ES-I3 (cell line): ENCODE measurements around the gene WDR7.

Experiments
- H3K36me3 ChIP-seq: 2 replicates; pipeline ENCODE4 v1.6.1; 2013; ENCODE audit warnings: mild to moderate bottlenecking, low read length, control low read depth, moderate library complexity; ENCODE audit not compliant: insufficient read depth
- H3K4me1 ChIP-seq: 2 replicates; pipeline ENCODE4 v1.6.1; 2013; ENCODE audit warnings: mild to moderate bottlenecking, control low read depth, low read length; ENCODE audit not compliant: insufficient read depth
- H3K9ac ChIP-seq: 2 replicates; pipeline ENCODE4 v1.6.1; 2013; ENCODE audit warnings: low read depth, mild to moderate bottlenecking, low read length, moderate library complexity
- H3K9me3 ChIP-seq: 2 replicates; pipeline ENCODE4 v1.6.1; 2013; ENCODE audit warnings: mild to moderate bottlenecking, low read length, moderate library complexity; ENCODE audit not compliant: control insufficient read depth, insufficient read depth

WDR7 gene

DNA sequence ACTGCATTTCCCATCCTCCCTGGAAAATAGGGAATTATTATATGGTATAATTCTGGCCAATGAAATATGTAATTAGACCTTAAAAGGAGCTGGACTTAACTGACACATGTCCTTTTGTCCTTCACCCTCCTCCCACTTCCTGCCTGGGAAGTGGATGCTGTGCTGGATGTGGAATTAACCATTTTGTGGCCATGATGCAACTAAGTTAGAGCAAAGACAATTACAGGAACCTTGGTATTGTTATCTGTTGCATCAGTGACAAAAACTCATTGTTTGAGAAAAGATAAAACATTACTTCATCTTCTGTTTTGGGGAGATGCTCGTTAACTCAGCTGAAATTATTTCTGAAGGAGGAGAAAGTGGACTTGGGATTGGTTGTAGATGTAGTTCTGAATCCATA is 268.0 kb downstream of the WDR7 start:
- H3K9ac ChIP-seq, result no peak overlapping the region

GRCh38 chr18:56921896-56922480 is 270.8 kb downstream of the WDR7 start:
- H3K9me3 ChIP-seq, result no peaks in the 10 kb centered on the region
- H3K36me3 ChIP-seq, result no peaks in the 10 kb centered on the region
- peaks cover 26% of the 10 kb centered on the region for H3K4me1 ChIP-seq
- H3K9ac ChIP-seq, result no peak overlapping the region

More for the DNA sequence above, 268.0 kb downstream of the WDR7 start:
- peaks cover 26% of the 10 kb centered on the region for H3K4me1 ChIP-seq
- no peaks in the 10 kb centered on the region for H3K9me3 ChIP-seq
- no peaks in the 10 kb centered on the region for H3K36me3 ChIP-seq

DNA sequence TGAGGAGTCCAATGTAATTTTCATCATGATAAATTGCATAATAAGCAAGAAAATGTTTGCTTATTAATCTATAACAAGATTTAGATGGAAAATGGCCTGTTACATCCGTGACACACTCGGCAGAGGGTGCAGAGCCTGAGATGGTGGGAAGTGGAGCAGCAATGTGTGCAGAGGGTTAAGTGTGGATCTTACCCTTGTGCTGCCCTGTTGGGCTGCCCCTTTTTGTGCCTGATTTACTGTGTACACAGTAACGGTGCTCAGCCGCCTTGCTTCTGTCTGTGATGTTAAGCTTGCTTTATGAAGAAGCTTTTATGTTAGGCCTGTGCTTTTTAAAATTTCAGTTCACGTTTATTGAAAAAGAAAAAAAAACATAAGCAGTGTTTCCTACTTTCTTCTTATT is 275.6 kb downstream of the WDR7 start:
- peaks cover 10% of the 10 kb centered on the region; the same call in 1 of the 2 replicates for H3K4me1 ChIP-seq
- H3K9ac ChIP-seq, result no peak overlapping the region

DNA sequence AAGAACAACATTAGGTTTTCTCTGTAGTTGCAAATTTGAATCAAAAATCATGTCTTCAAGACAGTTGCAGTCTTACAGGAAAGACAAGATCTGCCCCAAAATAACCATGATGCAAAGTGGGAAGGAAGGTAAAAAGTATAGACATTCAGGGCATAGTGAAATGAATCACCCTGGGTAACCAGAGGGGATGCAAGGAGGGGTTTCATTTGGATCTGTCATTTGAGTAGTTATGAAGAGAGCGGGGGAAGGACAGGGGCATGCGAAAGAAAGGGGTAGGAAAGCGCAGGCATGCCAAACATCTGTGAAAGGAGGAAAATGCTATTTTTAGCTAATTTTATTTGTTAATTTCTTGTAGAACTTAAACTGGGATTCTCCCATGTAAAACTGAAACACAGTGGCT is 276.6 kb downstream of the WDR7 start:
- Histone ChIP-seq H3K9me3 (no peaks in the 10 kb centered on the region), H3K9ac (no peak overlapping the region), H3K4me1 (peaks cover 5% of the 10 kb centered on the region; the same call in 1 of the 2 replicates), H3K36me3 (no peaks in the 10 kb centered on the region)

More for the DNA sequence above, 275.6 kb downstream of the WDR7 start:
- H3K9me3 ChIP-seq, result no peaks in the 10 kb centered on the region
- no peaks in the 10 kb centered on the region for H3K36me3 ChIP-seq

- no peaks in the 10 kb centered on the region for H3K9me3 ChIP-seq
- H3K36me3 ChIP-seq, result no peaks in the 10 kb centered on the region
- no peak overlapping the region for H3K9ac ChIP-seq
- H3K4me1 ChIP-seq, result no peaks in the 10 kb centered on the region
Observed at GRCh38 chr18:56929886-56930285, 278.7 kb downstream of the WDR7 start.

DNA sequence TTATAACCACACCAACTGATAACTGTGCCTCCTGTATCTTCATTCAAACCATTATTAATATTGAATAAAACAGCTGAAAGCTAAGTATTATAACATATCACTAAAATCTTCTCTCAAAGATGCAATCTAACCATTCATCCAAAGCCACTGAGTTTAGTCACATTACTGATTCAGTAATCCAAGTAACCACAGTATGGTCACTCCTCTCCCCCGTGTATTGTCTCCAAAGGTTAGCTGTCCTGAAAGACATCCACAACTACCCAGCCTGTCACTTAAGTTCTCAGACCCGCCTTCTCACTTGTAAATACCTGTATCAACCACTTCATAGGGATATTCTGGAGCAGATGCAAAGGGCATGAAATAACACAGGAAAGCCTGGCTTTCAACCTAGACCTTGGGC is 282.3 kb downstream of the WDR7 start:
- Histone ChIP-seq H3K4me1 (no peaks in the 10 kb centered on the region), H3K36me3 (no peaks in the 10 kb centered on the region), H3K9ac (no peak overlapping the region), H3K9me3 (no peaks in the 10 kb centered on the region)

- H3K9me3 ChIP-seq, result no peaks in the 10 kb centered on the region
- no peak overlapping the region for H3K9ac ChIP-seq
- no peaks in the 10 kb centered on the region for H3K36me3 ChIP-seq
- H3K4me1 ChIP-seq, result no peaks in the 10 kb centered on the region
Observed at GRCh38 chr18:56934131-56934530, 283.0 kb downstream of the WDR7 start.

DNA sequence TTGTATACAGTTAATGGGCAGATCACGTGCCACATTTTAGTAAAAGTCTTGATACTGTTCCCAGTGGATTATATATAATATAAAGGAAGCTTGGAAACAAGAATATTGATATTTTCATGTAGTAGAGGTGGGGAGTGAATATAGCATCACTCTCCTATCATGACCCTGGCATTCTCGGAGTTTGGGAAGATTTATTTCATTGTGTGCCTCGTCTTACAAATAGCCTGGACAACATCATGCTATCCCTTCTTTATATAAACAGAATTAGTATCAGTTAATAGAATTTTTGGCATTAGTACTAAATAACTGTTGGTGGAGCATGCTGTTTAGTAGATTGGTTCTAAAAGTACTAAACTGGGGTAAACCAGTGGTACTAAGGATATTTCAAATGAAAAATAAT is 283.7 kb downstream of the WDR7 start:
- Histone ChIP-seq H3K9me3 (no peaks in the 10 kb centered on the region), H3K4me1 (no peaks in the 10 kb centered on the region), H3K36me3 (no peaks in the 10 kb centered on the region), H3K9ac (no peak overlapping the region)

DNA sequence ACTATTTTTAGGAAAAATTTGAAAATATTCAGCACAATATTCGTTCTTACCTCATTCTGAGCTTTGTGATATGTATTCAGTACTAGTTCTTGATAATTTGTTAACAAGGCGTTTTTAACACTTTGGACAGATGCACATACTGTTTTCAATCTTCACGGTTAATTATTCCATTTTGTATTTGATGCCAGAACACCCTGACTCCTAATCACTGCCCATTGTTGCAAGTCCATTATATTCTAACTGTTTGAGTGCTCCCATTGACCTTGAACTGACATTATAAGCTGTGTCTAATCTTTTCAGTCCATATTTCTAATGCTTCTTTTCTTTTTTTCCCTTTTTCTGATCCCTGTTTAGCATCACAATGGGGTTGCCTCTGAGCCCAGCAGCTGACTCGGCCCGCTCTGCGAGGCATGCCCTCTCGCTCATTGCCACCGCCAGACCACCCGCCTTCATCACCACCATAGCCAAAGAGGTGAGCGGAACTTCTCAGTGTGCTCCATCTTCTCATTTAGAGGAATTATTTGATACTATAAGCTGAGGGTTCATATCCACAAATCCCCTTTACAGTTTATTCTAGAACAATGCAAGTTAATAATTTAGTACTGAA is 284.4 kb downstream of the WDR7 start:
- Histone ChIP-seq H3K36me3 (no peaks in the 10 kb centered on the region), H3K9ac (no peak overlapping the region), H3K9me3 (no peaks in the 10 kb centered on the region), H3K4me1 (peaks cover 3% of the 10 kb centered on the region)

DNA sequence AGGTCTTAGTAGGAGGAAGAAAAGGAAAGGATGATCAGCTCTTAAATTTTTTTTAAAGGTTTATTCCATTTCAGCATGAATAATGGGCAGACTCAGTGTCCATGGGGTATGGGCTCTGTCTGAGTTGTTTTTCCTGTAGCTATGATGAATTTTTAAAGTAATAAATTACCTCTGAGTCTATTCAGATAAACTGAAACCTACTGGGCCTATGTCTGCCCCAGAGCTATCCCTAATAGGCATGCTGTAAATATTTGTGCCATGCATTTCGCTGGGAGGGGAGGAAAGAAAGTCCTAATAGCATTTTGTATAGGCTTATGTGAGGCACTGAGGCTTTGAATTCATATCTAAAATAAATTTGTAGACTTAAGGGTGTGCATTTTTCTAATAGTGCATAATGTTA is 285.3 kb downstream of the WDR7 start:
- Histone ChIP-seq H3K36me3 (no peaks in the 10 kb centered on the region), H3K9me3 (no peaks in the 10 kb centered on the region), H3K9ac (no peak overlapping the region), H3K4me1 (peaks cover 7% of the 10 kb centered on the region)

- peaks cover 11% of the 10 kb centered on the region for H3K4me1 ChIP-seq
- H3K9me3 ChIP-seq, result no peaks in the 10 kb centered on the region
- no peak overlapping the region for H3K9ac ChIP-seq
- no peaks in the 10 kb centered on the region for H3K36me3 ChIP-seq
Observed at GRCh38 chr18:56937874-56938430, 286.8 kb downstream of the WDR7 start.

- Histone ChIP-seq H3K9ac (no peak overlapping the region), H3K36me3 (no peaks in the 10 kb centered on the region), H3K9me3 (no peaks in the 10 kb centered on the region), H3K4me1 (peaks cover 14% of the 10 kb centered on the region)
Observed at GRCh38 chr18:56945171-56946083, 294.3 kb downstream of the WDR7 start.

GRCh38 chr18:56947236-56947635 is 296.1 kb downstream of the WDR7 start:
- H3K4me1 ChIP-seq, result peaks cover 7% of the 10 kb centered on the region; the same call in 1 of the 2 replicates
- no peak overlapping the region for H3K9ac ChIP-seq
- no peaks in the 10 kb centered on the region for H3K36me3 ChIP-seq
- no peaks in the 10 kb centered on the region for H3K9me3 ChIP-seq

- no peak overlapping the region for H3K9ac ChIP-seq
- H3K4me1 ChIP-seq, result peaks cover 2% of the 10 kb centered on the region; the same call in 1 of the 2 replicates
- H3K36me3 ChIP-seq, result no peaks in the 10 kb centered on the region
- H3K9me3 ChIP-seq, result no peaks in the 10 kb centered on the region
Observed at GRCh38 chr18:56952026-56952425, 300.9 kb downstream of the WDR7 start.
